NCI-H2171 (cell line): Measurements from ENCODE around the gene IL4.
"Not testable (repeated sequence)": the region's sequence is repeated elsewhere in the genome, so short reads cannot be mapped to it uniquely, and the experiment has no call there.

Experiments used
- DNase-seq: peaks from one replicate; lab custom pipeline; 2025; lab: John Stamatoyannopoulos, UW

The IL4 gene

DNA sequence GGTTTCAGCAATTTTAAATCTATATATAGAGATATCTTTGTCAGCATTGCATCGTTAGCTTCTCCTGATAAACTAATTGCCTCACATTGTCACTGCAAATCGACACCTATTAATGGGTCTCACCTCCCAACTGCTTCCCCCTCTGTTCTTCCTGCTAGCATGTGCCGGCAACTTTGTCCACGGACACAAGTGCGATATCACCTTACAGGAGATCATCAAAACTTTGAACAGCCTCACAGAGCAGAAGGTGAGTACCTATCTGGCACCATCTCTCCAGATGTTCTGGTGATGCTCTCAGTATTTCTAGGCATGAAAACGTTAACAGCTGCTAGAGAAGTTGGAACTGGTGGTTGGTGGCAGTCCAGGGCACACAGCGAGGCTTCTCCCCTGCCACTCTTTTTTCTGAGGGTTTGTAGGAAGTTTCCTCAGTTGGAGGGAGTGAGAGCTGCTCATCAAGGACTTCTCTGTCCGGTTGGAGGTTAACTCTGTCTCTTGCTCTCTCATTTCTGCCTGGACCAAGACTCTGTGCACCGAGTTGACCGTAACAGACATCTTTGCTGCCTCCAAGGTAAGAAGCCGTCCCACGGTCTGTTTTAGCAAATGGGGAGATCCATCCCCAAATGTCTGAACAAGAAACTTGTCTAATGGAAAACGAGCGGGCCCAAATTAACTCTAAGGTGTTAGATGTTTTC is at the start of gene IL4:
TSS of gene IL4 (plus strand) at position 51 of the 692 bp plus-strand sequence. CDS start at position 113, 62 bp downstream.
- no peak for DNase-seq

DNA sequence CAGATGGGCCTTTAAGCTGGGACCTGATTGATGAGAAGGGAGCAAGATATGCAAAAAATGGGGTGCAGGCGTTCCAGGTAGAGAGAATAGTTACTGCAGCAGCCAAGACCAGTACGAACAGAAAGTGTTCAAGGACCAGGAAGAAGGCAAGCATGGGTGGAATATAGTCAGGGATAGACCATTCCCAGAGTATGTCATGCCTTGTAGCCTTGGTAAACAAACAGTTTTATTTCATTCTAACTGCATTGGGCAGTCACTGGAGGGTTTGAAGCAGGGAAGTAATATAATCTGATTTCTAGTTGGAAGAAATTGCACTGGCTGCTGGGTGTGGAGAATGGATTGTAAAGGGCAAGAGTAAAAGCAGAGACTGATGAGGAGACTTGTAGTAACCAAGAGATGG is 46.3 kb upstream of the IL4 start:
- DNase-seq: no peak

DNA sequence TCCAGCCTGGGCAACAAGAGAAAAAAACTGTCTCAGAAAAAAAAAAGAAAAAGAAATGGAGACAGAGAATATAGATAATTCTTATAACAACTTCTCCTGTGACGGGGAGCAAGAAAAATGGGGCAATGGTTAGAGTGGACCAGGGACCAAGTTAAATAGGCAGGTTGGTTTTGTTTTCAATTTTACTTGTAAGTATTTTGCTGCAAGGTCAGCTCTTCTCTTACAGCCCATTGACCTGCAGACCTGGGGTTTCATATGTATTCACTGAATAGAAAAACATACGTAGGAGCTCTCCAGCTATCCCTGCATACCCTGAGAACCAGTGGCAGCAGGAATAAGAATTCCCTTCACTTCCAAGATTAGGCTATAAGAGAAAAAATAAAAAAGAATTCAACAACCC is 45.0 kb upstream of the IL4 start:
- DNase-seq: no peak

DNA sequence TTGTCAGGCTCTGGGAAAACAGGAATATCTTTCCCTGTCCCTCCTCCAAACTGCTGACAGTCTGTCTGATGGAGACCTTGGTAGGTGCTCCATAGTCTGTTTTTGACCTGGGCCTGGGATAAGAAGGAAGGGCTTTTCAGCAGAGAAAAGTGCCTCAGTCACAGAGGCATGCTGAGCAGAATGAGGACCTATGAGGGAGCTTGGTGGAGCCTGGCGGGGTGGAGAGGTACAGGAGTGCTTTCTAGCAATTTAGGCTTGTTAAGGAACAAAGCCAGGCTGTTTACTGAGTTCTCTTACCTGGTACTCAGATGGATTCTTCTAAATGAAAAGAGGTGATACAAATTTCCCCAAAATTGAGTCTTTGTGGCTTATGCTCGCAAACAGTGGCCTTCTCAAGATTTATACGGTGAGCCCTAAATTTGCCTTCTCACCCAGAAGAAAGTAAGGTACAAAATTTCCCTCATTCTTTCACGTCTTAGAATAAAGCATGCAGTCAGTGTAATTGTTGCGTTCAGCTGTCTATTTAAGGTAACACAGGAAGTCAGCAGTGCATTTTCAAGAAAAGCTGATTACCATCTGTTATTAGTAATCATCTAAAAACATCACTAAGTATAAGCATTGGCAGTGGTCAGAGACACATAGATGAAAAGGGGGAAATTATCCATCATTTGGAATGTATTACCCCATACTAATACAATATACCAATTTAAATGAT is 44.4 kb upstream of the IL4 start:
- DNase-seq: no peak

DNA sequence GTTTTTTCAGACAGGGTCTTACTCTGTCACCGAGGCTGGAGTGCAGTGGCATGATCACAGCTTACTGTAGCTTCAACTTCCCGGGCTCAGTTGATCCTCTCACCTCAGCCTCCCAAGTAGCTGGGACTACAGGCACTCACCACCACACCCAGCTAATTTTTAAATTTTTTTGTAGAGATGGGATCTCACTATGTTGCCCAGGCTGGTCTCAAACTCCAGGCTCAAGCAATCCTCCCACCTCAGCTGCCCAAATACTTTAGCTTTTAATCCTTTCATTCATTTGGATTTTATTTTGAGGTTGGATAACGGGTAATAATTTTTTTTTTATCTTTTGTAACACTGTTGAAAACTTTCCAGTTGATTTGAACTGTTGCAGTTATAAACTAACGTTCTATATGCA is 40.2 kb upstream of the IL4 start:
- DNase-seq: not testable (repeated sequence)

DNA sequence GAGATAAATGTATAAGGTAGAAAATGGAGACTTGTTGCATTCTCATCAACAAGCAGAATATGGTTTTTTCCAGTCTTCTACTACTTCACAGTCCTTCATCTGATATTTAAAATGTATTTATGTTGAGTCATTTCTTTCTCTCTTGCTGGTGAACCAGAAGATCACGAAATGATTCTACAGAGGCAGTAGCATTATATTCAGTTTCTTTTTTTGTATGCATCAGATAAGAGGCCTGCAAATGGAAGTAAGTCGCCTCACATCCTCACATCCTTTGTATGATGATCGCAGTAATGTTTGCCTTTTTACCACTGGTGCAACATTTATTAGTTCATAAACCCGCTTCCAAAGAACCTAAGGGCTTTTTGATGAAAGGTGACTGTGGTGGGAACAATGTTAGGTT is 37.9 kb upstream of the IL4 start:
- no peak for DNase-seq

DNA sequence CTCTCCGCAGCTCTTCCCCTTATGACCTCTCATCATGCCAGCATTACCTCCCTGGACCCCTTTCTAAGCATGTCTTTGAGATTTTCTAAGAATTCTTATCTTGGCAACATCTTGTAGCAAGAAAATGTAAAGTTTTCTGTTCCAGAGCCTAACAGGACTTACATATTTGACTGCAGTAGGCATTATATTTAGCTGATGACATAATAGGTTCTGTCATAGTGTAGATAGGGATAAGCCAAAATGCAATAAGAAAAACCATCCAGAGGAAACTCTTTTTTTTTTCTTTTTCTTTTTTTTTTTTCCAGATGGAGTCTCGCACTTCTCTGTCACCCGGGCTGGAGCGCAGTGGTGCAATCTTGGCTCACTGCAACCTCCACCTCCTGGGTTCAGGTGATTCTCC is 36.5 kb upstream of the IL4 start:
- no peak for DNase-seq

DNA sequence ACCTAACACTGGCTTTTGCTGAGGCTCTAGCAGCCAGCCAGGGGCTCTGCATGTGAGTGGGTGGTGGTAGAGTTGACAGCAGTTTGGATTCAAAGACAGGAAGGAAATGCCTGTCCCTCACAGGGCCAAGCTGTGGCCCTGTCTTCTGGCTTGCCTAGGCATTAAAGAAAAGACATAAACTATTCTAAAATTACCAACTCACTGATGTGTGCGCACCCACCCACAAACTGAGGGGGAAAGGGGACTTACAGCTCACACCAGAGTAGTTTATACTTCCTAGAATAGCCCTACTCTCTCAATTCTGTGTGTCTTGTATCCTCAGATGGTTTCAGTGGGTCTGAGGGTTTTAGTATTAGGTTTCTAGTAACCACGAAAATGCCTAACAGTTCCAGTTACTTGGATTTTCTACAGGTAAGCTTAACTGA is 34.1 kb upstream of the IL4 start:
- DNase-seq: no peak

DNA sequence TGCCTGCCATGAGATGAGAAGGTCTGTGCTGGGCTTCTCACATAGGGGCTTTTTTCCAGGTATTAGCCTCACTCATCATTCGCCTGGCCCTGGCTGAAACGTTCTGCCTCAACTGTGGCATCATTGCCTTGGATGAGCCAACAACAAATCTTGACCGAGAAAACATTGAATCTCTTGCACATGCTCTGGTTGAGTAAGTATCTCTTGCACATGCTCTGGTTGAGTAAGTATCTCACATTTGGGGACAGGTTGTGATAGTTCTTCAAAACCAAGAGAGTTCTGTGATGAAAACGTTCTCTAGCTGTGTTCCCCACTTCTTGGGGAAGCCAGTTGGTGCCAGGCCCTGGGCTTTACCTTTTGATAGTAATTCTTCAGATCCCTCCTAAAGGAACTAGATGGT is 33.2 kb upstream of the IL4 start:
- no peak for DNase-seq

DNA sequence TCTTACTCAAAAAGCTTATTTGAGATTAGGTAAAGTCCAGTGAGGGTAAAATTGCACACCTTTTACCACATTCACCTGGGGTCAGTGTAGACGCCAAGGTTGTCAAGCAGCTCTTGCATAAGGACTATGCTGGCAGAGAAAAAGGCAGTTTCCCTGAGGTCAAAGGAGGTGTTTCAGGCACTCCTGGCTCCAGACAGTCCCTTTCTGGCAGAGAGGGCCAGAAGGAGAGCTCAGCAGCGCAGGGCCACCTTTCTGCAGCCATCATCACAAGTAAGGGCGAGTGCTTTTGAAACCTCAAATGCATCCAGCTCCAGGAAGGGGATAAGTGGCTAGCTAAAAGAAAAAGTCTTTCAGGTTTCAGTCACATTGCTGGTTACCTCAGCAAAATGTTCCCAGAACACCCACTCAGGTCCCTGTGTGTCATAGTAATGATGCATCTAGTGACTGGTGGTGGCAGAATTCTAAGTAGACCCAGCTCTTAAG is 32.5 kb upstream of the IL4 start:
- no peak for DNase-seq

DNA sequence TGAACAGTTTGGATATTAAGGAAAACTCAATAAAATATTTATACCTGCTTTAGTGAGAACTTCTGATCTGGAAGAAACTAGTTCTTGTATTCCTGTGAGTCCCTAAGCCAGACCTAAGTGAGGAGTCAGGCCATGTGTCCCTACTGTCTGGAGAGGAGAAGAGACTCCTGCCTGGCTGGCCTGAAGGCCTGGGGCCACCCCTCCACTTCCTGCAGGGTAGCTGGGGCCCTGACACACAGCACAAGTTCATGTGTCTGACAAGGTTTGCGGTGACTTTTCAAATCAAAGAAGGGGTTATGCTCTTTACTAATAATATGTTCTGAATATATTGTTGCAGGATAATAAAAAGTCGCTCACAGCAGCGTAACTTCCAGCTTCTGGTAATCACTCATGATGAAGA is 31.9 kb upstream of the IL4 start:
- DNase-seq: no peak

DNA sequence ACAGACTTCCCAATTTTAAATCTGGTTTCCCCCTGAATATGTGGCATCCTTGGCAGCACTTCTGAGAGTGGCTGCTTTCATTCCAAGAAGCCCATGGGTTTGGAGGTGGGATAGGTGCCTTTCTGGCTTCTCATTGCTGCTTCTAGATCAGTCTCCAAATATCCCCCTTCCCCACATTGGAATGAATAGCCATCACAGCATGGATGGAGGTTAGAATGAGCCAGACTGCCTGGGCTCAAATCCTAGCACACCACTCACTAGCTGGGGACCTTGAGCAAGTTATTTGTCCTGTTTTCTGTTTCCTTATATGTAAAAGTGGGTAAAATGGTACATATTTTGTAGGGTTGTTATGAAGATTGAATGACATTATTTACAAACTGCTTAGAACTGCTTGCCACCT is 29.6 kb upstream of the IL4 start:
- no peak for DNase-seq

DNA sequence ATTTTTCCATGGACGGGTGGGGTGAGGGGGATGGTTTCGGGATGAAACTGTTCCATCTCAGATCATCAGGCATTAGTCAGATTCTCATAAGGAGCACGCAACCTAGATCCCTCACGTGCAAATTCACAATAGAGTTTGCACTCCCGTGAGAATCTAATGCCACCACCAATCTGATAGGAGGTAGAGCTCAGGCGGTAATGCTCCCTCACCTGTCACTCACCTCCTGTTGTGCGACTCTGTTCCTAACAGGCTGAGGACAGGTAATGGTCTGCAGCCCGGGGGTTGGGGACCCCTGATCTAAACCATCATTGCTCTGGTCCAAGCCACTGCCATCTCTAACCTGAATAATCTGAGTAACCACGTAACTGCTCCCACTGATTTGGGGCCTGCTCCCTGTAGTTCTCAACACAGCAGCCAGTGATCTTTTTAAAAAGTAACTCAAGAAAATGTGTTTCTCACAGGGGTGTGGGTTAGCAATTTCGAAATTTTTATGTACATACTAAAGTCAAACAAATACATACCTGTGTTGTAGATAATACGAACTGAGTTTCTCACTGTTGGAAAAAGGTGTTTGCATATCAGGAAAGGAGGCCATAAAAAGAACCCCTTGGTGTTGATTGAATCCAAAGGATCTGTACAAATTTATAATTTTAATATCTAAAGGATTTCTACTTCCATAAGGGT is 27.1 kb upstream of the IL4 start:
- no peak for DNase-seq

DNA sequence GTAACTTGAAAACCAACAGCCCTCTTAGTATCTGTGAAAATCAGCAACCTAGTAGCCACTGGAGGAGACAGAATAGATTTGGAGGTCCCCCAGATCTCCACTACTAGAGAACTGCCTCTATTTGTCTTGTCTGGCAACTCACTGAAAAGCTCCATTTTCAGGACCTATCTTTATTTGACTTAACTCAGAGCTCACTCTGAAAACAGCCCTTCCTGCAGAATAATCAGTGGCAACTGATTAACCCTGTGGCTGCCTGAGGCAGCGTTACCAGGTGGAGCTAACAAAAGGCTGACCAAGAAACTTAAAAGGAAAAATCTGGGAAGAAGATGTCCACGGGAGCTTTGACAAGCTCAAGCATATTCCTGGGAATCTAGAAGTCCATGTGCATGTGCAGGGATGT is 26.3 kb upstream of the IL4 start:
- no peak for DNase-seq

DNA sequence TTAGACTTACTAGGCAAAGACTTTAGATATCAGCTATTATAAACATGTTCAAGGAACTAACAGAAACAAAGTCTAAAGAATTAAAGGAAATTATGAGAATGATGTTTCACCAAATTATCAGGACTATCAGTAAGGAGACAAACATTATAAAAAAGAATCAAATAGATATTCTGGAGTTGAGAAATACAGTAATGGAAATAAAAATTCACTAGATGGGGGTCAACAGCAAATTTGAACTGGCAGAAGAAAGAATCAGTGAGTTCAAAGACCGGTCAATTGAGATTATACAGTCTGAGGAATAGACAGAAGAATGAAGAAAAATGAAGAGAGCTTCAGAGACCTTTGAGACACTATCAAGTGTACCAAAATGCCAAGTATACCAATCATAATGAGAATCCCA is 25.4 kb upstream of the IL4 start:
- DNase-seq: no peak

DNA sequence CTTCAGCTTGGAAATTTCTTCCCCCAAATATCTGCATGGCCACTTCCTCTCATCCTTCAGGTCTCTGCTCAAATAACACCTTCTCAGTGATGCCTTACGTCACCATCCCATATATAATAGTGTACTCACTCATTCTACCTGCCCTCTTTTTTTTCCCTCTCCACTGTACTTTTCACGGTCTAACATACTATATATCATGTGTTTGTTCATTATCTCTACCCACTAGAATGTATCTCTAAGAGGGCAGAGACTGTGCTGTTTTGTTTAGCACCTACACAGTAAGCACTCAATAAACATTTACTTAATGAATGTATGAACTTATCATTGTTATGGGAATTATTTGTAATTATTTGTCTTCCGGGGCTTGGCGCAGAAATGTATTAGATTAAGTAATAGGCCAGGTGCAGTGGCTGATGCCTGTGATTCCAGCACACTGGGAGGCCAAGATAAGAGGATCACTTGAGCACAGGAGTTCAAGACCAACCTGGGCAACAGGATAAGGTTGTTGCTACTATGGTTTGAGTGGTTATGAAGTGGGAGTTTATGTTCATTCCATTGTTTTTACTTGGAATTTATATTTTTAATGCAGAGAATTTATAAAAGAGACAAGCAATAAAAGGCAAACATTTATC is 21.8 kb upstream of the IL4 start:
- DNase-seq: no peak

DNA sequence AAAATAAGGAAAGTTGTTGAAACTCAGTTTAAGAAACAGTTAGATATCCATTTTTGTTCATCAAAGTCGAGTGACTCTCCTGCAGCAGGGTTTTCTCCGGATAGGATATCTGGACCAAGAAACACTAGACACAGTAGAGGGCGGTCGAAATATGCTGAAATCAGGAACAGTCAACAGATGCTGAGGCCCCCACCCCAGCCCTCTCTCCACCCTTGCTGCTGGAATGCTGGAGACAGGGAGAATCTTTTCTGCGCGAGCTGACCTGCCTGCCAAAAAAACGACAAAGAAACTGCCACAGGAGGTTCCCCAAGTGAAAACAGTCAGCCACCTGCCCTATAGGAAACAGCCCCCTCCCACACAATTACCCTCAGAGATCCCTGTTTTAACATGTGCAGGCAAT is 20.1 kb upstream of the IL4 start:
- no peak for DNase-seq

DNA sequence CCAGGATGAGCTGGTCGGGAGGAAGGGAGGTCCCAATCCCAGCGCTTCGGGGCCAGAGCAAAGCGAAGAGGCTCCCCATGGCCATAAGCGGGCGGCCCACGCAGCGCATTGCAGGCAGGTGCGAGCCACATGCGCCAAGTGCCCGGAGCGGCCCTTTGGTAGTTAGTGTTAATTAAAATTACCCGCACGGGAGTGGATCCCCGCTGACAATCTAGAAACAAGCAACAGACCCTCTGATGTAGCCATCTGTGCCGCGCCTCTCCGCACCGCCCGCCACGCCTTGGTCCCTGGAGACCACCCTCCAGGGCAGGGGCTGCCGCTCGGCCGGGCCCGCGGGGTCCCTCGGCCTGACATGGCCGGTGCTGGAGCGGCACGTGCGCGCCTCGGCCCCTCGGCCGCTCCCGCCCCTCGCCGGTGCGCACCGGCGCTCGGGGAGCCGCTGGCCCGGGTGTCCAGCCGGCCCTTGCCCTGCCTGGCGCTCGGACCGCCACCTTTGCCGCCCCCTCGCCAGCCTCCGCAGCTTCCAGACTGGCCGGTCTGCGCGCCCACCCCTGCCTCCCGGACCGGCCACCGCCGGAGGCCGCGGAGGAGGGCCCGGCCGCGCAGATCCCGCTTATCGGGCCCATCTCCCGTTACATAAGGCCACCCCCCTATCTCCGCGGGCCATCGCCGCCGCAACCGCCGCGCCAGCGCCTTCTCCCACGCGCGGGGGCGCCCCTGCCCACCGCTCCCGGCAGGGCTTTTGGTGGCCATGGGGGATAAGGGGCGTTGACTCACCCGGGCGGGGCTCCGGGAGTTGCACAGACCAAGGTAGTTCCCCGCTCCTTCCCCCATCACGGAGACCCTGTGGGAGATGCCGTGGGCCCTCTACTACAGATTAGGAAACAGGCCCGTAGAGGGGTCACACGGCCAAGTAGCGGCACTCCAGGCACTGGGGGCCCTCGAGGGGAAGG is 17.7 kb upstream of the IL4 start:
- no peak for DNase-seq

DNA sequence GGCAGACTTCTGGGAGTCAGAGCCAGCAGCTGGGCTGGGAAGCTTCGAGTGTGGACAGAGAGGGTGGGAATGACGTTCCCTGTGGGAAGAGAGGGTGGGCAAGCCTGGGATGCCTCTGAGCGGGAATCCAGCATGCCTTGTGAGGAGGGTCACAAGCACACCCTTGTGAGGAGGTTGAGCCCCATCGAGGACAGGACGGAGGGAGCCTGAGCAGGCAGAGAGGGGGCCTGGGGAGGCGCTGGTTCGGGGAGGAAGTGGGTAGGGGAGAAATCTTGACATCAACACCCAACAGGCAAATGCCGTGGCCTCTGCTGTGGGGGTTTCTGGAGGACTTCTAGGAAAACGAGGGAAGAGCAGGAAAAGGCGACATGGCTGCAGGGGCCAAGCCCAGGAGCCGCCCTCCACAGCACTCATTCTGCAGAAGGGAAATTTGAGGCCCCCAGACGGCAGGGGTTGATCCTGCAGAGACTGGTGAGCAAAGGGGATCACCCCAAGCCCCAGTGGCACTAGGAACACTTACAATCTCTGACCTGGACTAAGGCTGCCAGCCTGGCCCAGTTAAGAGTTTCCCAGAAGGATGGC is 16.9 kb upstream of the IL4 start:
- DNase-seq: no peak

DNA sequence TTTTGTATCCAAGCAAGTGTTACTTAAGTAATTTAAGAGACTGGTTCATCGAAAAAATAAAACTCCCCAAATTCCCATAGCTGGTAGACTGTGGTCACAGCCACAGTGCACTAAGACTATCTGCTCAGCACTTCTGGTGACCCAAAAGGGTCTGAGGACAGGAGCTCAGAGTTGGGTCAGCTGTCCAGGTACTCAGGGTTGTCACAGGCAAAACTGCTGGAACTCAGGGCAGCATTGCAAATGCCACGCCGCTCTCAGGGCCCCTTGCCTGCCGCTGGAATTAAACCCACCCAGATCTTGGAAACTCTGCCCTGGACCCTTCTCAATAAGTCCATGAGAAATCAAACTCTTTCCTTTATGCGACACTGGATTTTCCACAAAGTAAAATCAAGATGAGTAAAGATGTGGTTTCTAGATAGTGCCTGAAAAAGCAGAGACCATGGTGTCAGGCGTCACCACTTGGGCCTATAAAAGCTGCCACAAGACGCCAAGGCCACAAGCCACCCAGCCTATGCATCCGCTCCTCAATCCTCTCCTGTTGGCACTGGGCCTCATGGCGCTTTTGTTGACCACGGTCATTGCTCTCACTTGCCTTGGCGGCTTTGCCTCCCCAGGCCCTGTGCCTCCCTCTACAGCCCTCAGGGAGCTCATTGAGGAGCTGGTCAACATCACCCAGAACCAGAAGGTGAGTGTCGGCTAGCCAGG is 16.0 kb upstream of the IL4 start, which contains the start of gene IL13:
TSS of gene IL13 (plus strand) at position 498 of the 705 bp plus-strand sequence. CDS start at position 512, 14 bp downstream.
- no peak for DNase-seq
